ENCODE results near the gene PCDH9. TPM values are rescaled to one million over a fixed set of nuclear protein-coding genes. Genes with fewer than 3 reads are reported as not detected.

Gene PCDH9
- total and polyA plus RNA-seq, 2 of the 13 experiments (the other 11 are each of a cell fraction or from before 2014, with no cell fraction given), result 0.09 TPM; not detected in 1

- H3K9me3 ChIP-seq (ENCODE audit: low read length), result no peaks in the 10 kb centered on the region
- no peak overlapping the region for H3K4me3 ChIP-seq (replicated peaks in 1 of 3; ENCODE audit: insufficient read depth in 1 of 3, low read depth in 2 of 3, low read length in 3 of 3)
- H3K4me2 ChIP-seq (ENCODE audit: low read depth, low read length), result no peak overlapping the region
- no peak for ATAC-seq
- 4% methylated on average over 2 of the region's 2 CpGs for WGBS (ENCODE audit: low lambda C conversion rate)
- ChIA-PET POLR2A (no interaction called here), CTCF (ENCODE audit: low intra/inter-chr PET ratio, low total read pairs) (no interaction called here)
- no peak for TF ChIP-seq CEBPG (CRISPR knock-in tag; IDR thresholded peaks at IDR 0.05)
- no peak for TF ChIP-seq KDM5A (IDR thresholded peaks at IDR 0.05; ENCODE audit: borderline replicate concordance, low read length)
- TF ChIP-seq GLI4 (CRISPR knock-in tag; IDR thresholded peaks at IDR 0.05; ENCODE audit: borderline replicate concordance), result no peak
- no peak for TF ChIP-seq IRF1 (CRISPR knock-in tag; IDR thresholded peaks at IDR 0.05; ENCODE audit: low read depth)
- TF ChIP-seq, protein P1, sequence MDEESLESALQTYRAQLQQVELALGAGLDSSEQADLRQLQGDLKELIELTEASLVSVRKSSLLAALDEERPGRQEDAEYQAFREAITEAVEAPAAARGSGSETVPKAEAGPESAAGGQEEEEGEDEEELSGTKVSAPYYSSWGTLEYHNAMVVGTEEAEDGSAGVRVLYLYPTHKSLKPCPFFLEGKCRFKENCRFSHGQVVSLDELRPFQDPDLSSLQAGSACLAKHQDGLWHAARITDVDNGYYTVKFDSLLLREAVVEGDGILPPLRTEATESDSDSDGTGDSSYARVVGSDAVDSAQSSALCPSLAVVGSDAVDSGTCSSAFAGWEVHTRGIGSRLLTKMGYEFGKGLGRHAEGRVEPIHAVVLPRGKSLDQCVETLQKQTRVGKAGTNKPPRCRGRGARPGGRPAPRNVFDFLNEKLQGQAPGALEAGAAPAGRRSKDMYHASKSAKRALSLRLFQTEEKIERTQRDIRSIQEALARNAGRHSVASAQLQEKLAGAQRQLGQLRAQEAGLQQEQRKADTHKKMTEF (CRISPR knock-in tag; IDR thresholded peaks at IDR 0.05), result no peak
- TF ChIP-seq NFE2L2 (IDR thresholded peaks at IDR 0.05; ENCODE audit: low read length), result no peak
- no peak for TF ChIP-seq ZFY (CRISPR knock-in tag; IDR thresholded peaks at IDR 0.05)
- no peak for TF ChIP-seq SOX6 (IDR thresholded peaks at IDR 0.05)
- TF ChIP-seq SOX6 (CRISPR knock-in tag; IDR thresholded peaks at IDR 0.05), result no peak
- no peak for TF ChIP-seq ZNF331 (CRISPR knock-in tag; IDR thresholded peaks at IDR 0.05)
- TF ChIP-seq TCF7L2 (IDR thresholded peaks at IDR 0.05; ENCODE audit: low read depth, low read length), result no peak
- no peak for TF ChIP-seq PTBP1 (IDR thresholded peaks at IDR 0.05; ENCODE audit: low read depth, low read length, poor library complexity, severe bottlenecking)
- TF ChIP-seq KLF16 (CRISPR knock-in tag; IDR thresholded peaks at IDR 0.05), result no peak
- no peak overlapping the region for H2AFZ ChIP-seq (ENCODE audit: low read length)
- H3K79me2 ChIP-seq (ENCODE audit: insufficient read depth, low read length), result no peaks in the 10 kb centered on the region
- intact Hi-C loops (cut with micrococcal nuclease; ENCODE audit: unreplicated experiment), result no loop called here
- H3K9ac ChIP-seq (ENCODE audit: insufficient read depth, low read depth, low read length), result no peak overlapping the region
- no peaks in the 10 kb centered on the region for H4K20me1 ChIP-seq (ENCODE audit: insufficient read depth, low read length)
- no peaks in the 10 kb centered on the region for H3K36me3 ChIP-seq (replicated peaks in 1 of 2; ENCODE audit: control insufficient read depth in 1 of 2, insufficient read depth in 2 of 2, low read length in 2 of 2)
- H3K27ac ChIP-seq (ENCODE audit: extremely low read length, insufficient read depth, low read length), result no peak overlapping the region
- DNase-seq (ENCODE audit: low spot score), result no peak
- no peak for FAIRE-seq
- H3K4me1 ChIP-seq (ENCODE audit: insufficient read depth, low read length), result no peaks in the 10 kb centered on the region
- no TSS peak for BruUV-seq (replicated peaks)
- H3K27me3 ChIP-seq (ENCODE audit: control insufficient read depth in 1 of 2, insufficient read depth in 2 of 2, low read length in 2 of 2), result no peaks in the 10 kb centered on the region
- in situ Hi-C loops (cut with HindIII; ENCODE audit: extremely low pct_ligation_motif_present, low pct_unique_long_range_greater_than_20kb), result no loop called here
Measured at GRCh38 chr13:66402546-66402945, 827.6 kb downstream of the PCDH9 start.
